Smooth muscle cell (in vitro differentiated cells): ENCODE measurements around the gene PITRM1. TPM values are rescaled to one million over a fixed set of nuclear protein-coding genes. Genes with fewer than 3 reads are reported as not detected.
"Not testable (repeated sequence)": the region's sequence is repeated elsewhere in the genome, so short reads cannot be mapped to it uniquely, and the experiment has no call there.

Source experiments
- DNase-seq: peaks from one replicate; lab custom pipeline; 2025; ENCODE audit not compliant: unreplicated experiment; lab: John Stamatoyannopoulos, UW
- H2AFZ ChIP-seq: fragments of 200-600 bp; sonication (generic); 2 replicates; pipeline ENCODE4 v1.6.0; 2016; ENCODE audit warnings: antibody characterized with exemption, low read depth, mild to moderate bottlenecking
- H3F3A ChIP-seq: fragments of 200-600 bp; sonication (generic); 2 replicates; pipeline ENCODE4 v1.6.0; 2017; ENCODE audit warnings: antibody characterized with exemption, low read depth
- H3K27ac ChIP-seq: fragments of 200-600 bp; sonication (generic); 2 replicates; pipeline ENCODE4 v1.5.1; 2016; ENCODE audit warnings: low read depth, mild to moderate bottlenecking
- H3K27me3 ChIP-seq: fragments of 200-600 bp; sonication (generic); 2 replicates; pipeline ENCODE4 v1.6.1; 2016; ENCODE audit warnings: low read depth, mild to moderate bottlenecking
- H3K36me3 ChIP-seq: fragments of 200-600 bp; sonication (generic); 2 replicates; pipeline ENCODE4 v1.5.1; 2016; ENCODE audit warnings: low read depth
- H3K4me1 ChIP-seq: fragments of 200-600 bp; sonication (generic); 2 replicates; pipeline ENCODE4 v1.5.1; 2016; ENCODE audit warnings: low read depth
- H3K4me2 ChIP-seq: fragments of 200-600 bp; sonication (generic); 2 replicates; pipeline ENCODE4 v1.6.0; 2016; ENCODE audit warnings: mild to moderate bottlenecking
- H3K4me3 ChIP-seq: fragments of 200-600 bp; sonication (generic); 2 replicates; pipeline ENCODE4 v1.5.1; 2016; ENCODE audit warnings: mild to moderate bottlenecking
- H3K79me2 ChIP-seq: fragments of 200-600 bp; sonication (generic); 2 replicates; pipeline ENCODE4 v1.6.0; 2016; ENCODE audit warnings: low read depth, mild to moderate bottlenecking
- H3K9ac ChIP-seq: fragments of 200-600 bp; sonication (generic); 2 replicates; pipeline ENCODE4 v1.6.0; 2016; ENCODE audit warnings: low read depth
- H3K9me3 ChIP-seq: fragments of 200-600 bp; sonication (generic); replicated peaks from 2 replicates; pipeline ENCODE4 v1.5.1; 2016; ENCODE audit warnings: low read depth
- H4K20me1 ChIP-seq: fragments of 200-600 bp; sonication (generic); 2 replicates; pipeline ENCODE4 v1.6.0; 2016; ENCODE audit warnings: low read depth
- CTCF ChIP-seq: fragments of 200-600 bp; sonication (generic); IDR thresholded peaks from 2 replicates; pipeline ENCODE4 v1.5.1; 2017; ENCODE audit warnings: borderline replicate concordance, mild to moderate bottlenecking, antibody characterized with exemption; ENCODE audit not compliant: insufficient read depth, poor library complexity, severe bottlenecking
- WGBS: methylation state at CpG from one replicate; pipeline ENCODE4 v1.1.7; 2016; ENCODE audit warnings: low lambda C conversion rate; 5-methylcytosine and 5-hydroxymethylcytosine counted together
- polyA plus RNA-seq: library from polyadenylated mRNA; unstranded; fragments of >200 nt; fragmentation: Nextera tagmentation; extraction: Ambion mirVana; gene quantifications from 2 replicates; pipeline ENCODE4 v1.2.1, GENCODE V29; 2016
- total RNA-seq: library from RNA; depleted of rRNA; stranded (reverse); fragments of >200 nt; gene quantifications from 2 replicates; pipeline ENCODE4 v1.2.3, GENCODE V29; 2014

PITRM1 gene
- total and polyA plus RNA-seq, 2 experiments from 2014 or later: 49.2 to 61.3 TPM

GRCh38 chr10:3193751-3194150 is 21.2 kb upstream of the PITRM1 start:
- no peaks in the 10 kb centered on the region for H3F3A ChIP-seq
- no peak for TF ChIP-seq CTCF
- no peak overlapping the region for H3K27ac ChIP-seq
- no peaks in the 10 kb centered on the region for H3K36me3 ChIP-seq
- no peaks in the 10 kb centered on the region for H3K27me3 ChIP-seq
- no peaks in the 10 kb centered on the region for H3K79me2 ChIP-seq
- DNase-seq: no peak
- H3K4me3 ChIP-seq: no peak overlapping the region
- H3K4me2 ChIP-seq: no peak overlapping the region
- H4K20me1 ChIP-seq: no peaks in the 10 kb centered on the region
- no peaks in the 10 kb centered on the region for H3K9me3 ChIP-seq
- H2AFZ ChIP-seq: no peak overlapping the region
- no peak overlapping the region for H3K9ac ChIP-seq
- H3K4me1 ChIP-seq: peaks cover 5% of the 10 kb centered on the region
- 97% methylated on average over 6 of the region's 6 CpGs for whole genome bisulfite sequencing

- TF ChIP-seq CTCF: peak; percentile 94
- no peaks in the 10 kb centered on the region for H3F3A ChIP-seq
- no peak overlapping the region for H3K4me3 ChIP-seq
- H3K9ac ChIP-seq: no peak overlapping the region
- no peaks in the 10 kb centered on the region for H4K20me1 ChIP-seq
- peaks cover 5% of the 10 kb centered on the region for H3K4me1 ChIP-seq
- H2AFZ ChIP-seq: no peak overlapping the region
- H3K4me2 ChIP-seq: no peak overlapping the region
- WGBS: 65% methylated on average over 19 of the region's 19 CpGs
- no peak overlapping the region for H3K27ac ChIP-seq
- H3K27me3 ChIP-seq: no peaks in the 10 kb centered on the region
- H3K79me2 ChIP-seq: no peaks in the 10 kb centered on the region
- H3K9me3 ChIP-seq: no peaks in the 10 kb centered on the region
- no peak for DNase-seq
- no peaks in the 10 kb centered on the region for H3K36me3 ChIP-seq
Measured at GRCh38 chr10:3192856-3193635, 20.5 kb upstream of the PITRM1 start.

- no peak for DNase-seq
- H3K27ac ChIP-seq: no peak overlapping the region
- WGBS: 89% methylated on average over 3 of the region's 3 CpGs
- H3K4me2 ChIP-seq: no peak overlapping the region
- H3K79me2 ChIP-seq: no peaks in the 10 kb centered on the region
- H3K9ac ChIP-seq: no peak overlapping the region
- no peaks in the 10 kb centered on the region for H3K36me3 ChIP-seq
- no peaks in the 10 kb centered on the region for H3K9me3 ChIP-seq
- no peaks in the 10 kb centered on the region for H3F3A ChIP-seq
- H3K4me1 ChIP-seq: no peaks in the 10 kb centered on the region
- no peaks in the 10 kb centered on the region for H3K27me3 ChIP-seq
- H4K20me1 ChIP-seq: no peaks in the 10 kb centered on the region
- H2AFZ ChIP-seq: no peak overlapping the region
- no peak for TF ChIP-seq CTCF
- no peak overlapping the region for H3K4me3 ChIP-seq
Measured at GRCh38 chr10:3190817-3191216, 18.2 kb upstream of the PITRM1 start.

GRCh38 chr10:3187229-3187628 is 14.6 kb upstream of the PITRM1 start:
- H3K4me1 ChIP-seq, H3K9me3 ChIP-seq, H3K4me2 ChIP-seq, H3K36me3 ChIP-seq, H3K79me2 ChIP-seq, H4K20me1 ChIP-seq, H2AFZ ChIP-seq, H3K4me3 ChIP-seq, DNase-seq, H3K9ac ChIP-seq, H3F3A ChIP-seq, H3K27me3 ChIP-seq, H3K27ac ChIP-seq: not testable (repeated sequence)
- WGBS: 85% methylated on average over 3 of the region's 3 CpGs
